ENCODE measurements around the gene GRWD1.

Gene GRWD1

GRCh38 chr19:48424694-48425219, 21.0 kb upstream of the GRWD1 start:
- no peak for DNase-seq

GRCh38 chr19:48428670-48429069, 17.1 kb upstream of the GRWD1 start:
- DNase-seq: no peak

- DNase-seq: no peak
These were observed 12.4 kb upstream of the GRWD1 start for GRCh38 chr19:48433337-48433736.

- no peak for DNase-seq
These were observed 9.2 kb upstream of the GRWD1 start for GRCh38 chr19:48436586-48436985.

- no peak for DNase-seq
These were observed 4.3 kb upstream of the GRWD1 start for GRCh38 chr19:48441360-48442050.

- DNase-seq: no peak
These were observed 3.4 kb upstream of the GRWD1 start for GRCh38 chr19:48442116-48443035.

GRCh38 chr19:48443256-48443655, 2.5 kb upstream of the GRWD1 start:
- no peak for DNase-seq

GRCh38 chr19:48443731-48444128, 2.1 kb upstream of the GRWD1 start:
- DNase-seq: no peak

- DNase-seq: no peak
These were observed 1.5 kb upstream of the GRWD1 start for GRCh38 chr19:48444129-48444935.

GRCh38 chr19:48444936-48445200, 915 bp upstream of the GRWD1 start:
- DNase-seq: no peak

- DNase-seq: no peak
These were observed 552 bp upstream of the GRWD1 start for GRCh38 chr19:48445256-48445605.

- no peak for DNase-seq
These were observed 796 bp downstream of the GRWD1 start for GRCh38 chr19:48446579-48446978.

- no peak for DNase-seq
These were observed 2.8 kb downstream of the GRWD1 start for GRCh38 chr19:48448563-48448962.

GRCh38 chr19:48450441-48450840, 4.7 kb downstream of the GRWD1 start:
- no peak for DNase-seq

- DNase-seq: no peak
These were observed 5.1 kb downstream of the GRWD1 start for GRCh38 chr19:48450863-48451262.

GRCh38 chr19:48451624-48452023, 5.8 kb downstream of the GRWD1 start:
- DNase-seq: no peak

- DNase-seq: no peak
These were observed 6.8 kb downstream of the GRWD1 start for GRCh38 chr19:48452289-48453190.

GRCh38 chr19:48454150-48454730, 8.5 kb downstream of the GRWD1 start:
- DNase-seq: no peak

- DNase-seq: no peak
These were observed 9.6 kb downstream of the GRWD1 start, which contains the start of gene KCNJ14 for GRCh38 chr19:48455171-48455907. KCNJ14 (plus strand) TSS chr19:48455574; CDS start chr19:48461725, 6,151 bp downstream.

- DNase-seq: no peak
These were observed 10.3 kb downstream of the GRWD1 start for GRCh38 chr19:48455908-48456562.

- no peak for DNase-seq
These were observed 11.1 kb downstream of the GRWD1 start for GRCh38 chr19:48456864-48457263.

All from cerebellar nuclear complex (tissue), 1 donor.